GM12878 (cell line): Measurements from ENCODE around the gene SPATA18. TPM values are rescaled to one million over a fixed set of nuclear protein-coding genes. Genes with fewer than 3 reads are reported as not detected.

ENCODE experiments used
- ATAC-seq: fragments of 200-7000 bp; cut with Tn5 transposase; 3 replicates; pipeline ENCODE4 v1.9.1; 2020; ENCODE audit warnings: mild to moderate bottlenecking, moderate library complexity
- BruUV-seq: library from RNA; stranded (reverse); fragments of 400-500 nt; replicated peaks from 2 replicates; lab custom pipeline; 2021; lab: Mats Ljungman, UMichigan
- CTCF ChIA-PET: fragments of 300-600 bp; sonication (Branson Sonifier 250); formaldehyde crosslinking; extraction: SDS; loops from one replicate; lab custom pipeline; 2021; ENCODE audit warnings: inconsistent platforms; lab: Yijun Ruan, JAX
- POLR2A ChIA-PET: fragments of 350-600 bp; formaldehyde crosslinking; extraction: SDS; loops from one replicate; lab custom pipeline; 2021; ENCODE audit warnings: inconsistent platforms; lab: Charles Lee
- RAD21 ChIA-PET: fragments of 300-600 bp; sonication (Branson Sonifier 250); formaldehyde crosslinking; loops from one replicate; lab custom pipeline; 2023; ENCODE audit warnings: antibody characterized with exemption; ENCODE audit not compliant: unreplicated experiment; lab: Charles Lee
- SMC1A ChIA-PET: fragments of 300-600 bp; sonication (Branson Sonifier 250); formaldehyde crosslinking; loops from one replicate; lab custom pipeline; 2023; ENCODE audit not compliant: unreplicated experiment, uncharacterized antibody; lab: Charles Lee
- DNase-seq: peaks from one replicate; pipeline ENCODE4 v3.0.0-alpha.2; 2011; ENCODE audit warnings: low read depth, low spot score
- FAIRE-seq: peaks from 3 replicates; lab custom pipeline; 2011; peaks lifted over from hg19 to GRCh38; lab: Jason Lieb, UNC
- H2AFZ ChIP-seq: 2 replicates; pipeline ENCODE4 v1.6.0; 2011; ENCODE audit warnings: low read depth, low read length, control low read depth; ENCODE audit not compliant: control insufficient read depth
- H3K27ac ChIP-seq: 2 replicates; pipeline ENCODE4 v1.5.1; 2011; ENCODE audit warnings: control low read depth; ENCODE audit not compliant: control insufficient read depth, insufficient read depth
- H3K27me3 ChIP-seq, 2 experiments: replicated peaks in 1 of 2; 2 replicates each; pipeline versions ENCODE4 v1.6.0 to v1.6.1; 2011; ENCODE audit warnings: low read length in 1 of 2; ENCODE audit not compliant: control insufficient read depth in 2 of 2, insufficient read depth in 2 of 2
- H3K36me3 ChIP-seq, 2 experiments: 2 replicates each; pipeline ENCODE4 v1.5.1; 2011; ENCODE audit warnings: low read length in 1 of 2; ENCODE audit not compliant: control insufficient read depth in 2 of 2, insufficient read depth in 2 of 2
- H3K4me1 ChIP-seq: 2 replicates; pipeline ENCODE4 v1.6.1; 2011; ENCODE audit warnings: mild to moderate bottlenecking, low read length, moderate library complexity, mixed read lengths; ENCODE audit not compliant: control insufficient read depth, insufficient read depth
- H3K4me2 ChIP-seq: 2 replicates; pipeline ENCODE4 v1.6.0; 2011; ENCODE audit warnings: control low read depth; ENCODE audit not compliant: control insufficient read depth, insufficient read depth
- H3K4me3 ChIP-seq: fragments of 200-600 bp; sonication (generic); 2 replicates; pipeline ENCODE4 v1.5.1; 2016
- H3K79me2 ChIP-seq: 2 replicates; pipeline ENCODE4 v1.6.0; 2011; ENCODE audit warnings: low read length; ENCODE audit not compliant: control insufficient read depth, insufficient read depth
- H3K9ac ChIP-seq: 2 replicates; pipeline ENCODE4 v1.8.0; 2011; ENCODE audit warnings: low read length, control low read depth, mixed read lengths; ENCODE audit not compliant: control insufficient read depth, insufficient read depth
- H3K9me3 ChIP-seq: replicated peaks from 3 replicates; pipeline ENCODE4 v1.5.1; 2011; ENCODE audit warnings: mild to moderate bottlenecking, low read length; ENCODE audit not compliant: control insufficient read depth, insufficient read depth
- H4K20me1 ChIP-seq: 2 replicates; pipeline ENCODE4 v1.6.0; 2011; ENCODE audit not compliant: control insufficient read depth, insufficient read depth
- CHD4 ChIP-seq: fragments of 200-600 bp; sonication (generic); IDR thresholded peaks from 2 replicates; pipeline ENCODE4 v1.6.1; 2016; ENCODE audit warnings: mild to moderate bottlenecking
- DPF2 ChIP-seq: fragments of 450-650 bp; IDR thresholded peaks from 2 replicates; pipeline ENCODE4 v1.6.1; 2017; ENCODE audit warnings: mild to moderate bottlenecking
- MTA3 ChIP-seq: IDR thresholded peaks from 2 replicates; pipeline ENCODE4 v1.6.1; 2012; ENCODE audit warnings: low read length, inconsistent platforms, borderline replicate concordance
- MYB ChIP-seq: fragments of 150-350 bp; IDR thresholded peaks from 2 replicates; pipeline ENCODE4 v1.6.1; 2014; ENCODE audit warnings: mild to moderate bottlenecking, low read depth, low read length, borderline replicate concordance
- NBN ChIP-seq: fragments of 450-650 bp; IDR thresholded peaks from 2 replicates; pipeline ENCODE4 v1.6.1; 2016
- NFXL1 ChIP-seq: fragments of 450-650 bp; IDR thresholded peaks from 2 replicates; pipeline ENCODE4 v1.6.1; 2017; ENCODE audit warnings: antibody characterized with exemption, mild to moderate bottlenecking, borderline replicate concordance
- RB1 ChIP-seq: fragments of 450-650 bp; formaldehyde crosslinking; IDR thresholded peaks from 2 replicates; pipeline ENCODE4 v1.6.1; 2017; ENCODE audit warnings: mild to moderate bottlenecking, borderline replicate concordance
- SMC3 ChIP-seq: IDR thresholded peaks from 2 replicates; pipeline ENCODE4 v1.6.1; 2011; ENCODE audit warnings: low read length, improper control_type of control experiment, borderline replicate concordance
- TCF3 ChIP-seq: IDR thresholded peaks from 2 replicates; pipeline ENCODE4 v1.6.1; 2012; ENCODE audit warnings: low read depth, mild to moderate bottlenecking, low read length, borderline replicate concordance; ENCODE audit not compliant: insufficient read depth
- YBX1 ChIP-seq: fragments of 450-650 bp; IDR thresholded peaks from 2 replicates; pipeline ENCODE4 v1.6.1; 2016; ENCODE audit warnings: antibody characterized with exemption
- WGBS: methylation state at CpG from one replicate; pipeline ENCODE4 v1.1.6; 2016; ENCODE audit warnings: low lambda C conversion rate; ENCODE audit not compliant: insufficient replicate concordance, insufficient coverage; ENCODE audit errors: missing lambda C conversion rate; 5-methylcytosine and 5-hydroxymethylcytosine counted together
- in situ Hi-C: fragments of 300-500 bp; cut with MboI; formaldehyde crosslinking; loops from 9 replicates; pipeline ENCODE4 v1.14.3; 2018; ENCODE audit warnings: mixed read lengths
- intact Hi-C: fragments of 100-400 bp; cut with micrococcal nuclease; formaldehyde crosslinking; loops from one replicate; pipeline ENCODE4 v1.14.2; 2022; ENCODE audit not compliant: unreplicated experiment
- polyA plus RNA-seq, 11 experiments: library from polyadenylated mRNA; depleted of rRNA in 4 of 11; unstranded in 6 of 11; stranded (reverse) in 5 of 11; fragments of >200 nt; fragmentation: Nextera tagmentation in 4 of 11; fragmentation: Illumina TruSeq in 1 of 11; extraction: Ambion mirVana in 4 of 11; extraction: Trizol in 1 of 11; gene quantifications; 1 replicate in 1 of 11; 2 replicates in 10 of 11; pipeline versions ENCODE4 v1.2.1 to v1.2.3, GENCODE V29; 2011 to 2016; ENCODE audit warnings: inconsistent platforms in 2 of 11, missing spikeins in 2 of 11, low read depth in 1 of 11
- total RNA-seq, 4 experiments: library from RNA; depleted of rRNA in 3 of 4; stranded (reverse); fragments of >200 nt in 3 of 4; fragmentation: Illumina TruSeq in 1 of 4; extraction: Trizol in 1 of 4; gene quantifications; 2 replicates each; pipeline versions ENCODE4 v1.2.1 to v1.2.3, GENCODE V29; 2013 to 2021
- TF ChIP-seq, protein P1 (sequence below): fragments of 450-650 bp; formaldehyde crosslinking; IDR thresholded peaks from 2 replicates; pipeline ENCODE4 v1.4.0; 2020; ENCODE audit warnings: mild to moderate bottlenecking, moderate library complexity
- TF ChIP-seq, protein P2 (sequence below): IDR thresholded peaks from 2 replicates; pipeline ENCODE4 v1.6.1; 2012; ENCODE audit warnings: low read depth, low read length, improper control_type of control experiment
- TF ChIP-seq, protein P3 (sequence below): fragments of 150-350 bp; IDR thresholded peaks from 2 replicates; pipeline ENCODE4 v1.6.1; 2014; ENCODE audit warnings: mild to moderate bottlenecking, low read depth, low read length
- TF ChIP-seq, protein P4 (sequence below): fragments of 450-650 bp; IDR thresholded peaks from 2 replicates; pipeline ENCODE4 v1.6.1; 2016; ENCODE audit warnings: mild to moderate bottlenecking
- TF ChIP-seq, protein P5 (sequence below): fragments of 450-650 bp; IDR thresholded peaks from 2 replicates; pipeline ENCODE4 v1.6.1; 2017; ENCODE audit warnings: borderline replicate concordance

The SPATA18 gene
- total and polyA plus RNA-seq, 10 of the 15 experiments (the other 5 are each of a cell fraction or from before 2014, with no cell fraction given), result 0.39 to 4.5 (median 1.9) TPM

DNA sequence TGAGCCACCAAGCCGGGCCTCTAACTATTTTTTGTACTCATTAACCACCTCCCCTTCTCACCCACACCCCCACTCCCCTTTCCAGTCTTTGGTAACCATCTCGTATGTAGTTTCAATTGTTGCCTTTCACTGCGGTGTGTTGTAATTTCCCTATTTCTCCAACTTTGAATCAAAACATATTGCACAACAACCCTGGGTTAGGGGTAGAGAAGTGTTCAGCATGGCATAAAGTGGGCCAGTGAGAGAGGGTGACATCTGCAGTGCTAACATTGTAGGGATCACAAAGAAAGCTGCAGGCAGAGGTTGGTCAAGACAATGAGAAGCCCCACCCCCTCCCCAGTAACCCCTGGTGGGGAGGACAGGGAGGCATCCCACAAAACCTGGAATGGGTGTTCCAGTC is 92.7 kb downstream of the SPATA18 start:
- intact Hi-C loops, result no loop called here
- DNase-seq (no peak), FAIRE-seq (no peak), ATAC-seq (no peak)
- no peak overlapping the region for H3K4me2 ChIP-seq
- no peaks in the 10 kb centered on the region for H3K4me1 ChIP-seq
- H3K27ac ChIP-seq, result no peak overlapping the region
- ChIA-PET SMC1A (no interaction called here), CTCF (no interaction called here), RAD21 (no interaction called here), POLR2A (no interaction called here)
- H3K27me3 ChIP-seq, result no peaks in the 10 kb centered on the region
- no TSS peak for BruUV-seq
- no peaks in the 10 kb centered on the region for H3K9me3 ChIP-seq
- H2AFZ ChIP-seq, result no peak overlapping the region
- 62% methylated on average over 3 of the region's 3 CpGs for WGBS
- in situ Hi-C loops, result no loop called here
- no peaks in the 10 kb centered on the region for H4K20me1 ChIP-seq
- no peak overlapping the region for H3K9ac ChIP-seq
- no peak for TF ChIP-seq YBX1
- no peak for TF ChIP-seq MTA3
- TF ChIP-seq NBN, result no peak
- TF ChIP-seq SMC3, result no peak
- no peak for TF ChIP-seq MYB
- TF ChIP-seq, protein P1, sequence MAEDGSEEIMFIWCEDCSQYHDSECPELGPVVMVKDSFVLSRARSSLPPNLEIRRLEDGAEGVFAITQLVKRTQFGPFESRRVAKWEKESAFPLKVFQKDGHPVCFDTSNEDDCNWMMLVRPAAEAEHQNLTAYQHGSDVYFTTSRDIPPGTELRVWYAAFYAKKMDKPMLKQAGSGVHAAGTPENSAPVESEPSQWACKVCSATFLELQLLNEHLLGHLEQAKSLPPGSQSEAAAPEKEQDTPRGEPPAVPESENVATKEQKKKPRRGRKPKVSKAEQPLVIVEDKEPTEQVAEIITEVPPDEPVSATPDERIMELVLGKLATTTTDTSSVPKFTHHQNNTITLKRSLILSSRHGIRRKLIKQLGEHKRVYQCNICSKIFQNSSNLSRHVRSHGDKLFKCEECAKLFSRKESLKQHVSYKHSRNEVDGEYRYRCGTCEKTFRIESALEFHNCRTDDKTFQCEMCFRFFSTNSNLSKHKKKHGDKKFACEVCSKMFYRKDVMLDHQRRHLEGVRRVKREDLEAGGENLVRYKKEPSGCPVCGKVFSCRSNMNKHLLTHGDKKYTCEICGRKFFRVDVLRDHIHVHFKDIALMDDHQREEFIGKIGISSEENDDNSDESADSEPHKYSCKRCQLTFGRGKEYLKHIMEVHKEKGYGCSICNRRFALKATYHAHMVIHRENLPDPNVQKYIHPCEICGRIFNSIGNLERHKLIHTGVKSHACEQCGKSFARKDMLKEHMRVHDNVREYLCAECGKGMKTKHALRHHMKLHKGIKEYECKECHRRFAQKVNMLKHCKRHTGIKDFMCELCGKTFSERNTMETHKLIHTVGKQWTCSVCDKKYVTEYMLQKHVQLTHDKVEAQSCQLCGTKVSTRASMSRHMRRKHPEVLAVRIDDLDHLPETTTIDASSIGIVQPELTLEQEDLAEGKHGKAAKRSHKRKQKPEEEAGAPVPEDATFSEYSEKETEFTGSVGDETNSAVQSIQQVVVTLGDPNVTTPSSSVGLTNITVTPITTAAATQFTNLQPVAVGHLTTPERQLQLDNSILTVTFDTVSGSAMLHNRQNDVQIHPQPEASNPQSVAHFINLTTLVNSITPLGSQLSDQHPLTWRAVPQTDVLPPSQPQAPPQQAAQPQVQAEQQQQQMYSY (CRISPR knock-in tag), result no peak
- TF ChIP-seq, protein P2, sequence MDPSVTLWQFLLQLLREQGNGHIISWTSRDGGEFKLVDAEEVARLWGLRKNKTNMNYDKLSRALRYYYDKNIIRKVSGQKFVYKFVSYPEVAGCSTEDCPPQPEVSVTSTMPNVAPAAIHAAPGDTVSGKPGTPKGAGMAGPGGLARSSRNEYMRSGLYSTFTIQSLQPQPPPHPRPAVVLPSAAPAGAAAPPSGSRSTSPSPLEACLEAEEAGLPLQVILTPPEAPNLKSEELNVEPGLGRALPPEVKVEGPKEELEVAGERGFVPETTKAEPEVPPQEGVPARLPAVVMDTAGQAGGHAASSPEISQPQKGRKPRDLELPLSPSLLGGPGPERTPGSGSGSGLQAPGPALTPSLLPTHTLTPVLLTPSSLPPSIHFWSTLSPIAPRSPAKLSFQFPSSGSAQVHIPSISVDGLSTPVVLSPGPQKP, result no peak
- no peak for TF ChIP-seq CHD4
- TF ChIP-seq DPF2, result no peak
- TF ChIP-seq, protein P3, sequence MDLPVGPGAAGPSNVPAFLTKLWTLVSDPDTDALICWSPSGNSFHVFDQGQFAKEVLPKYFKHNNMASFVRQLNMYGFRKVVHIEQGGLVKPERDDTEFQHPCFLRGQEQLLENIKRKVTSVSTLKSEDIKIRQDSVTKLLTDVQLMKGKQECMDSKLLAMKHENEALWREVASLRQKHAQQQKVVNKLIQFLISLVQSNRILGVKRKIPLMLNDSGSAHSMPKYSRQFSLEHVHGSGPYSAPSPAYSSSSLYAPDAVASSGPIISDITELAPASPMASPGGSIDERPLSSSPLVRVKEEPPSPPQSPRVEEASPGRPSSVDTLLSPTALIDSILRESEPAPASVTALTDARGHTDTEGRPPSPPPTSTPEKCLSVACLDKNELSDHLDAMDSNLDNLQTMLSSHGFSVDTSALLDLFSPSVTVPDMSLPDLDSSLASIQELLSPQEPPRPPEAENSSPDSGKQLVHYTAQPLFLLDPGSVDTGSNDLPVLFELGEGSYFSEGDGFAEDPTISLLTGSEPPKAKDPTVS, result no peak
- TF ChIP-seq, protein P4, sequence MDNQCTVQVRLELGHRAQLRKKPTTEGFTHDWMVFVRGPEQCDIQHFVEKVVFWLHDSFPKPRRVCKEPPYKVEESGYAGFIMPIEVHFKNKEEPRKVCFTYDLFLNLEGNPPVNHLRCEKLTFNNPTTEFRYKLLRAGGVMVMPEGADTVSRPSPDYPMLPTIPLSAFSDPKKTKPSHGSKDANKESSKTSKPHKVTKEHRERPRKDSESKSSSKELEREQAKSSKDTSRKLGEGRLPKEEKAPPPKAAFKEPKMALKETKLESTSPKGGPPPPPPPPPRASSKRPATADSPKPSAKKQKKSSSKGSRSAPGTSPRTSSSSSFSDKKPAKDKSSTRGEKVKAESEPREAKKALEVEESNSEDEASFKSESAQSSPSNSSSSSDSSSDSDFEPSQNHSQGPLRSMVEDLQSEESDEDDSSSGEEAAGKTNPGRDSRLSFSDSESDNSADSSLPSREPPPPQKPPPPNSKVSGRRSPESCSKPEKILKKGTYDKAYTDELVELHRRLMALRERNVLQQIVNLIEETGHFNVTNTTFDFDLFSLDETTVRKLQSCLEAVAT, result no peak
- TF ChIP-seq TCF3, result no peak
- TF ChIP-seq, protein P5, sequence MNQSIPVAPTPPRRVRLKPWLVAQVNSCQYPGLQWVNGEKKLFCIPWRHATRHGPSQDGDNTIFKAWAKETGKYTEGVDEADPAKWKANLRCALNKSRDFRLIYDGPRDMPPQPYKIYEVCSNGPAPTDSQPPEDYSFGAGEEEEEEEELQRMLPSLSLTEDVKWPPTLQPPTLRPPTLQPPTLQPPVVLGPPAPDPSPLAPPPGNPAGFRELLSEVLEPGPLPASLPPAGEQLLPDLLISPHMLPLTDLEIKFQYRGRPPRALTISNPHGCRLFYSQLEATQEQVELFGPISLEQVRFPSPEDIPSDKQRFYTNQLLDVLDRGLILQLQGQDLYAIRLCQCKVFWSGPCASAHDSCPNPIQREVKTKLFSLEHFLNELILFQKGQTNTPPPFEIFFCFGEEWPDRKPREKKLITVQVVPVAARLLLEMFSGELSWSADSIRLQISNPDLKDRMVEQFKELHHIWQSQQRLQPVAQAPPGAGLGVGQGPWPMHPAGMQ, result no peak
- TF ChIP-seq RB1, result no peak
- TF ChIP-seq NFXL1, result no peak
- no peaks in the 10 kb centered on the region for H3K36me3 ChIP-seq
- H3K4me3 ChIP-seq, result no peak overlapping the region
- no peaks in the 10 kb centered on the region for H3K79me2 ChIP-seq
